ENCODE measurements around the gene CATSPERD. TPM values are rescaled to one million over a fixed set of nuclear protein-coding genes. Genes with fewer than 3 reads are reported as not detected.

The CATSPERD gene
- total RNA-seq, 2 donors from 2014 or later: 0.41 TPM; not detected in 1

GRCh38 chr19:5690955-5691821 lies 29.2 kb upstream of the CATSPERD start:
- peak overlapping the region; percentile 86 for H3K27ac ChIP-seq
- DNase-seq (ENCODE audit: low spot score) (no peak), ATAC-seq (ENCODE audit: insufficient number of reproducible peaks, low FRiP score, low read depth) (no peak)
- peak overlapping the region; percentile 85 for H3K4me3 ChIP-seq
- H3K36me3 ChIP-seq: peaks cover 40% of the 10 kb centered on the region
- H3K27me3 ChIP-seq (replicated peaks; ENCODE audit: insufficient read depth): no peaks in the 10 kb centered on the region
- peaks cover 5 to 34% of the 10 kb centered on the region in 2 donors for H3K4me1 ChIP-seq (ENCODE audit: control insufficient read depth in 1 of 2, low read depth in 2 of 2)
- TF ChIP-seq, protein P1, sequence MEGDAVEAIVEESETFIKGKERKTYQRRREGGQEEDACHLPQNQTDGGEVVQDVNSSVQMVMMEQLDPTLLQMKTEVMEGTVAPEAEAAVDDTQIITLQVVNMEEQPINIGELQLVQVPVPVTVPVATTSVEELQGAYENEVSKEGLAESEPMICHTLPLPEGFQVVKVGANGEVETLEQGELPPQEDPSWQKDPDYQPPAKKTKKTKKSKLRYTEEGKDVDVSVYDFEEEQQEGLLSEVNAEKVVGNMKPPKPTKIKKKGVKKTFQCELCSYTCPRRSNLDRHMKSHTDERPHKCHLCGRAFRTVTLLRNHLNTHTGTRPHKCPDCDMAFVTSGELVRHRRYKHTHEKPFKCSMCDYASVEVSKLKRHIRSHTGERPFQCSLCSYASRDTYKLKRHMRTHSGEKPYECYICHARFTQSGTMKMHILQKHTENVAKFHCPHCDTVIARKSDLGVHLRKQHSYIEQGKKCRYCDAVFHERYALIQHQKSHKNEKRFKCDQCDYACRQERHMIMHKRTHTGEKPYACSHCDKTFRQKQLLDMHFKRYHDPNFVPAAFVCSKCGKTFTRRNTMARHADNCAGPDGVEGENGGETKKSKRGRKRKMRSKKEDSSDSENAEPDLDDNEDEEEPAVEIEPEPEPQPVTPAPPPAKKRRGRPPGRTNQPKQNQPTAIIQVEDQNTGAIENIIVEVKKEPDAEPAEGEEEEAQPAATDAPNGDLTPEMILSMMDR (IDR thresholded peaks at IDR 0.05): no peak
- H3K9me3 ChIP-seq: no peaks in the 10 kb centered on the region

GRCh38 chr19:5691822-5692722 lies 28.4 kb upstream of the CATSPERD start:
- no peak for DNase-seq (ENCODE audit: low spot score)
- Histone ChIP-seq H3K4me1 (ENCODE audit: control insufficient read depth in 1 of 2, low read depth in 2 of 2) (peaks cover 2 to 29% of the 10 kb centered on the region in 2 donors), H3K27me3 (replicated peaks; ENCODE audit: insufficient read depth) (no peaks in the 10 kb centered on the region)

DNA sequence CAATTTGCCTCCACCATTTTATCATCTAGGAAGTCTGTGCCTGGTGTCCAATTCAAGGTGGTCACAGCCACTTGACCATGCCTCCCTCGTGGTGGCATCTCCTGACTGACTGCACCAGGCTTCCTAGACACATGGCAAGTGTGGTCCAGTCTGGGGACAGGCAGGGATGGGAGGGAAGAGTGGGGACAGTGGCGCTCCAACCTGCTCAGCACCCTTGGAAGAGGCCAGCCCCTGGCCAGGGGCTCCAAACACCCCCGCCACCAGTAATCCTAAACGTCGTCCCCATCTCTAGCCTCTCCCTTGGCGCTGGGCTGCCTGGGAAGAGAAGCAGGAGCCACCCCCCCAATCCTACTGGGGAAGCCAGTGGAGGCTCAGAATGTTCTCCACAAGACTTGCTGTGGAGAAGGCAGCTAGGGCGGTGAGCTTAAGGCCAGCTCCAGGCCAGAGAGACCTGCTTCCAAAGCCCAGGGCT lies 27.7 kb upstream of the CATSPERD start:
- H3K36me3 ChIP-seq: peaks cover 47% of the 10 kb centered on the region
- DNase-seq (ENCODE audit: low spot score) (no peak), ATAC-seq (ENCODE audit: insufficient number of reproducible peaks, low FRiP score, low read depth) (no peak)
- no peak overlapping the region for H3K27ac ChIP-seq
- H3K4me3 ChIP-seq: no peak overlapping the region
- TF ChIP-seq, protein P1 (IDR thresholded peaks at IDR 0.05): no peak
- H3K9me3 ChIP-seq: no peaks in the 10 kb centered on the region
- peaks cover 2 to 22% of the 10 kb centered on the region in 2 donors for H3K4me1 ChIP-seq (ENCODE audit: control insufficient read depth in 1 of 2, low read depth in 2 of 2)
- H3K27me3 ChIP-seq (replicated peaks; ENCODE audit: insufficient read depth): no peaks in the 10 kb centered on the region

More at GRCh38 chr19:5691822-5692722, 28.4 kb upstream of the CATSPERD start:
- TF ChIP-seq, protein P1 (IDR thresholded peaks at IDR 0.05): no peak
- peak overlapping the region; percentile 85 for H3K4me3 ChIP-seq
- no peak for ATAC-seq (ENCODE audit: insufficient number of reproducible peaks, low FRiP score, low read depth)
- H3K9me3 ChIP-seq: no peaks in the 10 kb centered on the region
- H3K36me3 ChIP-seq: peaks cover 47% of the 10 kb centered on the region
- H3K27ac ChIP-seq: no peak overlapping the region

DNA sequence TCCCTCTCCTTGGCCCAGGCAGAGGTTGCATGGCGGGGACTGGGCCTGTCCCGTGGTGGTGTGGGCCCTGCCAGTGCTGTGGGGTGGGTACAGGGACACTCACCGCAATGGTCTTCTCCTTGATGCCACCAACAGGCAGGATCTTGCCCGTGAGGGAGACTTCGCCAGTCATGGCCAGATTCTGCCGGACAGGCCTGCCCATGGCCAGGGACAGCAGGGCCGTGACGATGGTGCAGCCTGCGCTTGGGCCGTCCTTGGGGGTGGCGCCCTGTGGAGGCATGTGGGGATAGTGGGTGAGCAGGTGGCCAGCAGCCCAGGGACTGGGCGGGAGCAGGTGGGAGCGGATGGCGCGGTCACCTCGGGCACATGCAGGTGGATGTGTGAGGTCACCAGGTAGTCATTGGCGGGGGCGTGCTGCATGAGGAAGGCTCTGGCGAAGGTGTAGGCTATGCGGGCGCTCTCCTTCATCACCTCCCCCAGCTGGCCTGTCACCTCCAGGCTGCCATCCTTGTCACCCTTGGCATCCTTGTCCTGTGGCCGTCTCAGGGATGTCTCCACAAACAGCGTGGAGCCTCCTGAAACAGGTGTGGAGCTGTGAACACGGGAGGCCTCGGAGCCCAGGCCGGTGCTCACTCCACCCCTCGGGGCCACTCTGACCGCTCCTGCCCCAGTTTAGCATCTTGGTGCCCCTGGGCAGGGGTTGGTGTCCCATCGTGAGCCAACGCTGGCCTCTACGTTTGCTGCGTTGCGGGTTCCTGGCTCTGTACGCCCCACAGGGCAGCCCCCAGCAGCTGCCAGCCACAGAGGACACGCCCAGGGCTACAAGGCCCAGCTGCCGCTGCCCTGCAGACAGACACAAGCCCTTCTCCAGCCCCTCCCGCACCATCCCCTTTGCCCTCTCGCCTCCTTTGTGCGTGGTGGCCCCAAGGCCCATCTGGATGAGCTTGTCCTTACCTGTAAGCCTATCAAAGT lies 27.0 kb upstream of the CATSPERD start:
- ATAC-seq (ENCODE audit: insufficient number of reproducible peaks, low FRiP score, low read depth): no peak
- Histone ChIP-seq H3K4me3 (no peak overlapping the region), H3K36me3 (peaks cover 51% of the 10 kb centered on the region), H3K27ac (no peak overlapping the region), H3K27me3 (replicated peaks; ENCODE audit: insufficient read depth) (no peaks in the 10 kb centered on the region), H3K9me3 (no peaks in the 10 kb centered on the region), H3K4me1 (ENCODE audit: control insufficient read depth in 1 of 2, low read depth in 2 of 2) (peaks cover 2 to 21% of the 10 kb centered on the region in 2 donors)
- no peak for DNase-seq (ENCODE audit: low spot score)
- TF ChIP-seq, protein P1 (IDR thresholded peaks at IDR 0.05): no peak

Measured in thoracic aorta (tissue), 2 donors.